Left ventricle myocardium inferior (tissue), 1 donor: Measurements from ENCODE around the gene ADCYAP1R1. TPM values are rescaled to one million over a fixed set of nuclear protein-coding genes. Genes with fewer than 3 reads are reported as not detected.
A peak's percentile ranks its signal among the peaks of the same experiment; 100 is the strongest.

Experiments used
- DNase-seq: peaks from one replicate; pipeline ENCODE4 v3.0.0-alpha.2; 2020
- H3K27ac ChIP-seq: fragments of 200-600 bp; replicated peaks from 2 replicates; pipeline ENCODE4 v1.8.0; 2021
- H3K27me3 ChIP-seq: fragments of 200-600 bp; 2 replicates; pipeline ENCODE4 v1.8.0; 2021; ENCODE audit warnings: low read depth
- H3K36me3 ChIP-seq: fragments of 200-600 bp; 2 replicates; pipeline ENCODE4 v1.8.0; 2021
- H3K4me1 ChIP-seq: fragments of 200-600 bp; 2 replicates; pipeline ENCODE4 v1.8.0; 2021
- H3K4me3 ChIP-seq: fragments of 200-600 bp; 2 replicates; pipeline ENCODE4 v1.8.0; 2021; ENCODE audit warnings: mild to moderate bottlenecking, moderate library complexity
- H3K9me3 ChIP-seq: fragments of 200-600 bp; replicated peaks from 2 replicates; pipeline ENCODE4 v1.8.0; 2021
- intact Hi-C: fragments of 100-400 bp; cut with micrococcal nuclease; formaldehyde crosslinking; loops from one replicate; pipeline ENCODE4 v1.11.0; 2022
- total RNA-seq: library from RNA; stranded (reverse); fragmentation: NEBNext Ultra II Directional; extraction: Animal tissue kit (Norgen Biotek cat#: 25700); gene quantifications from one replicate; pipeline ENCODE4 v1.2.1, GENCODE V29; 2021
- TF ChIP-seq, protein P1 (sequence below): fragments of 200-600 bp; IDR thresholded peaks from 2 replicates; pipeline ENCODE4 v1.8.0; 2021; ENCODE audit warnings: antibody characterized with exemption, mild to moderate bottlenecking, borderline replicate concordance
- donor health status: DM: no; HTN: yes; CAD: no; lungs with severe emphysema.

ADCYAP1R1 gene
- total RNA-seq, 1 donor from 2014 or later = 2.5 TPM

DNA sequence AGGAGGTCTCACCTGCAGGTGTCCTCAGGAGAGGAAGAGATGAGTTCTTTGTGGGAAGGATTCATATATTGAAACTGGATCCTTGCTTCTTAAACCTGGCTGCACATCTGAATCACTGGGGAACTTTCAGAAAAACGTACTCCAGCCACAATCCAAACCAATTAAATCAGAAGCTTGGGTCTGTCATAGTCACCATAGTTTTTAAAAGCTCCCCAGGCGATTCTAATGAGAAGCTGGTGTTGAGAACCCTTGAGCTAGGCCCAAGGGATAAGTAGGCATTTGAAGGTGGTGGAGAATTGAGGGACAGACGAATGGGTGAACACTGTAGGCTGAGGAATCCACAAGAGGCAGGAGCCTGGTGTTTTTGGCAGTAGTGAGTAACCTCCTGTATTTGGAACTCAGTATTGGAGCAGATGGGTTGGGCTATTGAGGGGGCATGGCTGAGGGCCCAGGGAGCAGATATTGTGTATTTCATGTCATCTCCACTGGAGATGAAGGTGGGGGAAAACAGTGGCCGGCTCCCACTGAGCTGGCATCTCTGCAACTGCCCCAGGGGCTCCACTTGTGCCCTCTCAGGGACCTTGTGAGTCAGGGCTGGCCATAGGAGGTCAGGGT lies 14.5 kb downstream of the ADCYAP1R1 start:
- H3K9me3 ChIP-seq = no peaks in the 10 kb centered on the region
- intact Hi-C loops = no loop called here
- H3K4me1 ChIP-seq = peaks cover 23% of the 10 kb centered on the region
- no peak for DNase-seq
- TF ChIP-seq, protein P1, sequence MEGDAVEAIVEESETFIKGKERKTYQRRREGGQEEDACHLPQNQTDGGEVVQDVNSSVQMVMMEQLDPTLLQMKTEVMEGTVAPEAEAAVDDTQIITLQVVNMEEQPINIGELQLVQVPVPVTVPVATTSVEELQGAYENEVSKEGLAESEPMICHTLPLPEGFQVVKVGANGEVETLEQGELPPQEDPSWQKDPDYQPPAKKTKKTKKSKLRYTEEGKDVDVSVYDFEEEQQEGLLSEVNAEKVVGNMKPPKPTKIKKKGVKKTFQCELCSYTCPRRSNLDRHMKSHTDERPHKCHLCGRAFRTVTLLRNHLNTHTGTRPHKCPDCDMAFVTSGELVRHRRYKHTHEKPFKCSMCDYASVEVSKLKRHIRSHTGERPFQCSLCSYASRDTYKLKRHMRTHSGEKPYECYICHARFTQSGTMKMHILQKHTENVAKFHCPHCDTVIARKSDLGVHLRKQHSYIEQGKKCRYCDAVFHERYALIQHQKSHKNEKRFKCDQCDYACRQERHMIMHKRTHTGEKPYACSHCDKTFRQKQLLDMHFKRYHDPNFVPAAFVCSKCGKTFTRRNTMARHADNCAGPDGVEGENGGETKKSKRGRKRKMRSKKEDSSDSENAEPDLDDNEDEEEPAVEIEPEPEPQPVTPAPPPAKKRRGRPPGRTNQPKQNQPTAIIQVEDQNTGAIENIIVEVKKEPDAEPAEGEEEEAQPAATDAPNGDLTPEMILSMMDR = no peak
- no peak overlapping the region for H3K4me3 ChIP-seq
- peaks cover 15% of the 10 kb centered on the region for H3K27me3 ChIP-seq
- no peaks in the 10 kb centered on the region for H3K36me3 ChIP-seq
- H3K27ac ChIP-seq = no peak overlapping the region

DNA sequence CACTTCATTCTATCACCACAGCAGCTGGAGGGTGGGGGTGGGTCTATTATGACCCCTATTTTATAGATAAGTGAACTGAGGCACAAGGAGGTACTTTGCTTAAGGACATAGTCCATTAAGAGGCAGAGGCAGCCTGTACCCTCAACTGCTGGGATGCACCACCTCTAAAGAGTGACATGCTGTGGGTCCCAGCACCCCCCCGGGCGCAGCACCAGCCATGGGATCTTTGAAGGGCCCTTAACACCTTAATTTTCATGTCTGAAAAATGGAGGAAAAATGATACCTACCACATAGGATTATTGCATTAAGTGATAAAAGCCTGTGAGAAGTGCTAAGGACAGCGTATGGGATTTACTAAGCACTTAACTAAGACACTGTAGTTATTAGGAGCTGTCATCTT lies 15.4 kb downstream of the ADCYAP1R1 start:
- DNase-seq = no peak
- TF ChIP-seq, protein P1 = no peak

DNA sequence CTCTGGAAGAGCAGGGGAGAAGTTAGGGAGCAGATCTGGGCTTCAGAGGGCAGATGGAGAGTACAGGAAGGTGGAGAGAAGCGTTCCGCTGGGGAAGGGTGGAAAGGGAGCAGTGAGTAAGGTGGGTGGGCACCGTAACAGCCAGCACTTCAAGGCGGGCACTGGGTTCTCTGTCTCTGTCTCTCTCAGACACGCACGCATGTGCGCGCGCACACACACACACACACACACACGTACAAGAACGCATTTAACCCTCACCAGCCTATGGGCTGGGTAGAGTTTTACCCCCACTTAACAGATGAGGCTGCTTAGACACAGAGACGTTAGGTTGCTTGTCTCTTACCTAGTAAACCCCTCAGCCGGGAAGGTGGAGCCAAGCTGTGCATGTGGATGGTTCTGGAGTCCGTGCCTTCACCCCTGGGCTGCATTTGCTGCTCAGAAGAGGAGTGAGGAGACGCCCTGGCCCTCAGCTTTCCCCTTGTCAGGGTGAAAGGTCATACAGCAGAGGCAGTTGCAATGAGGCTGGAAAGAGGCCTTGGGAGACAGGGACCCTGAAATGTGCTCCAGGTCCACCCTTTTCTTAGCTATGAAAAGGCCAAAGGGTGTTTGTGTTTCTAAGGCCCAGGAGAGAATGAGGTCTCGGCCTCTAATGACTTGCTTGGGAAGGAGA lies 16.0 kb downstream of the ADCYAP1R1 start:
- H3K27ac ChIP-seq = no peak overlapping the region
- TF ChIP-seq, protein P1 = no peak
- H3K4me3 ChIP-seq = no peak overlapping the region
- DNase-seq = peak; percentile 1
- intact Hi-C loops = no loop called here
- no peaks in the 10 kb centered on the region for H3K9me3 ChIP-seq
- H3K36me3 ChIP-seq = no peaks in the 10 kb centered on the region
- peaks cover 23% of the 10 kb centered on the region for H3K4me1 ChIP-seq
- H3K27me3 ChIP-seq = peaks cover under 1% of the 10 kb centered on the region

More for the DNA sequence above, 15.4 kb downstream of the ADCYAP1R1 start:
- intact Hi-C loops = no loop called here
- no peak overlapping the region for H3K27ac ChIP-seq
- no peaks in the 10 kb centered on the region for H3K9me3 ChIP-seq
- peaks cover 7% of the 10 kb centered on the region for H3K27me3 ChIP-seq
- H3K4me3 ChIP-seq = no peak overlapping the region
- peaks cover 23% of the 10 kb centered on the region for H3K4me1 ChIP-seq
- H3K36me3 ChIP-seq = no peaks in the 10 kb centered on the region

DNA sequence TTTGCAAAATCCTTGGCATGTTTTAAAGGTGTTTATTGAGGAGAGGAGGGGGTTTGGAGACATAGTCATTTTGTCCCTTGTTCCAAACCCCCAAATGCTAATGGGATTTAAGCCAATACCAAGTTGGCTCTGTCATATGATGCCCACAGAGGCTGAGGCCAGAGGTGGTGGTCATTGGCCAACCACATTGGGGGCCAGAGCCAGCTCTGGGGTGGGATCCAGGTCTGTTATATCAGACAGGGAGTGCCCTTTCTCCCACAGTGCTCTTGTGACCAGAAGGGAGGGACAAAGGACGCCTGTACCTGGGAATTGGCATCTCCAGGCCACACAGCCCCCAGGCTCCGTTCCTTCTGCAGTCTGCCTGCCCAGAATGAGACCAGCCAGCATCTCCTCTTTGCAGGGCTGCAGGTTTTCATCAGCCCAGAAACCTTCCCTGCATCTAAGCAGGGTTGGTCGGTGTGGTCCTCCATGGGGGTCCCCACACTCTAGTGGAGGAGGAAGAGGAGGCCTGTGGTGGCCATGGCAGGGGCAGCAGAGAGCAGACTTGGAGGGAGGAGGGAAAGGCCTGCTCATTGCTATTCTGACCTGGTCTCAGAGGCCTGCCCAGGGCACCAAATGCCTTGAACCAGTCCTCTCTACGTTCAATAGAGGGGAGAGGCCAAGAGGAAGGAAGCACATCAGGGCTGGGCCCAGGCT lies 17.9 kb downstream of the ADCYAP1R1 start:
- Histone ChIP-seq H3K9me3 (no peaks in the 10 kb centered on the region), H3K27ac (peak overlapping the region; percentile 73), H3K4me1 (peaks cover 33% of the 10 kb centered on the region), H3K27me3 (no peaks in the 10 kb centered on the region), H3K36me3 (no peaks in the 10 kb centered on the region), H3K4me3 (no peak overlapping the region)
- TF ChIP-seq, protein P1 = no peak
- intact Hi-C loops = no loop called here
- DNase-seq = peak; percentile 9

DNA sequence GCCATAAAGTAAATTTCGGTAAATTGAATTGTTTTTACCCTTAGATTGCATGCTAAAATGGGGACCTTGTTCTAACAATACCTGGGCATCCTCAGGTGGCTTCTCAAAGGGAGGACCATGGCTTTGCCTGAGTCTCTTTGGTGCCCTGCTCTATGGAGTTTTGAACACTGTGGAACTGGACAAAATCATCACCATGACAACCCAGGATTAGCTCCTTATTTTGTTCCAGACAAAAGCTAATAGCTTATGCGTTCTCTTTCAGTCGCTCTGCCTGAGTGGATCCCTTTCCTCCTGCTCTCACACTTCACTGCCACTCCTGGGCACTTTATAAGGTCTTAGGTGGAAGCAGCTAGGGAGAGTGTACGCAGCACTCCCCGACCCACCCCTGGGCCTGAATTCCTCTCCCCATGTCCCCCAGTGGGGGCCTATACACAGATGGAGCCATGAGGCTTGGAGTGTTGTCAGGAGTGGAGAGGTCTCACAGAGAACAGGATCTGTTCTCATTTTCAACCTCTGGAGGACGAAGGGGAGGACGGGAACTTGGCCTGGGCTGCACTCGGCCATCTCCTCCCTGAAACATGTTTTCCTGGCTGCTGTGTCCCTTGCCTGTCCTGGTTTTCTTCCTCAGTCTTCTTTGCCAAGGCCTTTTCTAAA lies 19.0 kb downstream of the ADCYAP1R1 start:
- Histone ChIP-seq H3K4me3 (no peak overlapping the region), H3K36me3 (no peaks in the 10 kb centered on the region), H3K9me3 (no peaks in the 10 kb centered on the region), H3K4me1 (peaks cover 35% of the 10 kb centered on the region), H3K27ac (peak overlapping the region; percentile 73), H3K27me3 (no peaks in the 10 kb centered on the region)
- DNase-seq = peak; percentile 37
- intact Hi-C loops = no loop called here
- TF ChIP-seq, protein P1 = no peak
